BJ (cell line): ENCODE data around the gene ZHX3. TPM values are rescaled to one million over a fixed set of nuclear protein-coding genes. Genes with fewer than 3 reads are reported as not detected.

Experiments
- CTCF ChIA-PET: fragments of 350-600 bp; formaldehyde crosslinking; extraction: SDS; loops from one replicate; lab custom pipeline; 2021; ENCODE audit warnings: antibody characterized with exemption, inconsistent platforms; lab: Yijun Ruan, JAX
- POLR2A ChIA-PET: fragments of 300-600 bp; sonication (Branson Sonifier 250); formaldehyde crosslinking; extraction: SDS; loops from one replicate; lab custom pipeline; 2021; ENCODE audit warnings: antibody characterized with exemption; lab: Charles Lee
- DNase-seq: peaks from one replicate; pipeline ENCODE4 v3.0.0-alpha.2; 2011; ENCODE audit warnings: low read depth
- H3K27me3 ChIP-seq: 2 replicates; pipeline ENCODE4 v1.6.0; 2011; ENCODE audit warnings: low read length; ENCODE audit not compliant: control insufficient read depth, insufficient read depth
- H3K36me3 ChIP-seq: 2 replicates; pipeline ENCODE4 v1.5.1; 2011; ENCODE audit warnings: low read length; ENCODE audit not compliant: control insufficient read depth, insufficient read depth
- H3K4me3 ChIP-seq: 2 replicates; pipeline ENCODE4 v1.5.1; 2011; ENCODE audit warnings: low read depth, mild to moderate bottlenecking, control low read depth, low read length
- polyA plus RNA-seq: library from polyadenylated mRNA; depleted of rRNA; stranded (reverse); fragments of >200 nt; gene quantifications from 2 replicates; pipeline ENCODE4 v1.2.3, GENCODE V29; 2011
- TF ChIP-seq, protein P1 (sequence below): IDR thresholded peaks from 2 replicates; pipeline ENCODE4 v1.5.1; 2011; ENCODE audit warnings: low read depth, mild to moderate bottlenecking, control low read depth, inconsistent platforms, low read length, moderate library complexity; ENCODE audit not compliant: insufficient read depth

ZHX3 gene
- polyA plus RNA-seq, 1 experiment, result 23.9 TPM

DNA sequence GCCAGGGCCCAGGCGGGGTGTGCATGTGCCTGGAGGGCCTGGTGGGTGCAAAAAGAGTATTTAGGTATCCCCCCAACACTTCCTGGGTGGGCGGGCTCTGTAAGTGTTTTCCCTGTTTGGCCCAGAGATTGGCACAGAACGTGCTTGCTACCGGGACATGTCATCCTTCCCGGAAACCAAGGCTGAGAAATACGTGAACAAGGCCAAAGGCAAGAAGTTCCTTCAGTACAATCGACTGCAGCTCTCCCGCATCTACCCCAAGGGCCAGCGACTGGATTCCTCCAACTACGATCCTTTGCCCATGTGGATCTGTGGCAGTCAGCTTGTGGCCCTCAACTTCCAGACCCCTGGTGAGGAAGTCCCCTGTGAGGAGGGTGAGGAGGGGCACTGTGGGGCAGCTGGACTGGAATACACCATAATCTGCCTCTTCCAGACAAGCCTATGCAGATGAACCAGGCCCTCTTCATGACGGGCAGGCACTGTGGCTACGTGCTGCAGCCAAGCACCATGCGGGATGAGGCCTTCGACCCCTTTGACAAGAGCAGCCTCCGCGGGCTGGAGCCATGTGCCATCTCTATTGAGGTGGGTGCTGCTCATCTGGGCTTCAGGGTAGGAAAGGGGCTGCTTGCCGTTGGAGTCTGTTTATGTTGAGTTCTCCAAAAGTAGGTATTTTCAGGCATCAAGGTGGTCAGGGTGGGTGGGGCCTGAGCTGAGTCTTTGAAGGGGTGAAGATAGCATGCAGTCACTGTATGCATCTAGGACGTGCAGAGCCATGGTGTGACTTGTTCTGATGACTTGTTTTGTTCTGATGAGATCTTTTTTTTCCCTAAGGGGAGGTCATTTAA lies 145.0 kb downstream of the ZHX3 start:
- Histone ChIP-seq H3K27me3 (no peaks in the 10 kb centered on the region), H3K4me3 (no peak overlapping the region), H3K36me3 (peaks cover 30% of the 10 kb centered on the region)
- CTCF ChIA-PET, result interaction anchor here (0.6 to 9.7 kb wide), 37 partner anchors 8 to 312 kb away, joined by 3 to 149 read pairs (median 4); partner anchors contain the start of gene LPIN3
- no peak for DNase-seq
- POLR2A ChIA-PET, result interaction anchor here (0.5 kb wide), 1 partner anchor 224 kb away, joined by 4 read pairs; no protein-coding TSS in a partner anchor
- TF ChIP-seq, protein P1, sequence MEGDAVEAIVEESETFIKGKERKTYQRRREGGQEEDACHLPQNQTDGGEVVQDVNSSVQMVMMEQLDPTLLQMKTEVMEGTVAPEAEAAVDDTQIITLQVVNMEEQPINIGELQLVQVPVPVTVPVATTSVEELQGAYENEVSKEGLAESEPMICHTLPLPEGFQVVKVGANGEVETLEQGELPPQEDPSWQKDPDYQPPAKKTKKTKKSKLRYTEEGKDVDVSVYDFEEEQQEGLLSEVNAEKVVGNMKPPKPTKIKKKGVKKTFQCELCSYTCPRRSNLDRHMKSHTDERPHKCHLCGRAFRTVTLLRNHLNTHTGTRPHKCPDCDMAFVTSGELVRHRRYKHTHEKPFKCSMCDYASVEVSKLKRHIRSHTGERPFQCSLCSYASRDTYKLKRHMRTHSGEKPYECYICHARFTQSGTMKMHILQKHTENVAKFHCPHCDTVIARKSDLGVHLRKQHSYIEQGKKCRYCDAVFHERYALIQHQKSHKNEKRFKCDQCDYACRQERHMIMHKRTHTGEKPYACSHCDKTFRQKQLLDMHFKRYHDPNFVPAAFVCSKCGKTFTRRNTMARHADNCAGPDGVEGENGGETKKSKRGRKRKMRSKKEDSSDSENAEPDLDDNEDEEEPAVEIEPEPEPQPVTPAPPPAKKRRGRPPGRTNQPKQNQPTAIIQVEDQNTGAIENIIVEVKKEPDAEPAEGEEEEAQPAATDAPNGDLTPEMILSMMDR, result no peak

DNA sequence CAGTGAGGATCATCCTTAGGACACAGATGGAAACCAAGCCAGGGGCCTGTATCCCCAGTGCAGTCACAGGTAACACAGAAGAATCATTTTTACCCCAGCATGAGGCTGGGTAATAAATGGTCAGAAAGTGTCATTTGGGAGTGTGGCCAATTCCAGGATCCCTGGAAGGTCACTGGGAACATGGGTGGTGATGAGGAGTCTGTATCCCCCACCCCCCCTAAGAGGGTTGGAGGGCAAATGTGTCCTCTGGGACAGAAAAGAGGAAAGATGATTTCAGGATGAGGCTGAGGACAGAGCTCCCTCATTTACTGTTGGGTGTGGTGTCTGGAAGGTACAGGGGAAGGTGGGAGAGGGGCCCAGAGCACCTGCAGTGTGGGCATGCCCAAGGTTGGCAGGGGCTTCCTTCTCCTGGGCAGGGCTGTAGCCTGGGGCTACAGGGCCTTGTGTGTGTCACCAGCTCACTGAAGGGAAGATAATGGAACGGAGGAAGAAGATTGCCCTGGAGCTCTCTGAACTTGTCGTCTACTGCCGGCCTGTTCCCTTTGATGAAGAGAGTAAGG lies 145.7 kb downstream of the ZHX3 start:
- no peak overlapping the region for H3K4me3 ChIP-seq
- no peaks in the 10 kb centered on the region for H3K27me3 ChIP-seq
- ChIA-PET POLR2A (no interaction called here), CTCF (interaction anchor here (1.1 to 9.7 kb wide), 13 partner anchors 13 to 240 kb away, joined by 3 to 149 read pairs (median 8); partner anchors contain the start of gene LPIN3)
- TF ChIP-seq, protein P1, result no peak
- H3K36me3 ChIP-seq, result peaks cover 33% of the 10 kb centered on the region
- DNase-seq, result no peak

DNA sequence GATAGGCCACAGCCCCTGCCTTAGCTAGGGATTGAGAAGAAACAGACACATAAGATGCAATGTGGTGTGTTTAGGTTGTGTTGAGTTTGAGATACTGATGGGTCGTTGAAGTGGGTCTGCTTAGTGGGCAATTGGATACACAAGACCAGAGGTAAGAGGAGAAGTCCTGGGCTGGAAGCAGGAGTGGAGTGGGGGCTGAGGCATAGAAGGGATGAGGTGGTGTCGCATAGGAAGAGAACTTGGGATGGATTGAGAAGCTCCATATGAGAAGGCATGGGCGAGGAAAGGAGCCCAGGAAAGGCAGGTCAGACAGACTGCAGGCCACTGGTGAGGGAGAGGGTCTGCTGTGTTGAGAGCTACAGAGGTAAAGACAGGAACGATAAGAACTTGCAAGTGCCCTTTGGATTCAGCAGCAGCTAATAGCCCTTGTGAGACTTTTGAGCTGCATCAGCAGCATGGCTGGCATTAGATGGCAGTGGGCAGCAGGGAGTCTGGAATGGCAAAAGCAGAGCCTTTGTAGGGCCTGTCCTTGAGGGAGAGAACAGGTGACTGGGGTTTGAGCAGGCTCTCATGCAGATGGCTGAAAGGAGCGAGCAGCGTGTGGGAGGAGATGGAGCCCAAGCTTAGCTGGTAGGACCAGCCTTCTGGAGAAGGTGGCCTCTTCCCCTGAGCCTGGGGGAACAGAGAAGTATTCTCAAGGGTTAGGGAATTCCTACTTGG lies 147.0 kb downstream of the ZHX3 start:
- Histone ChIP-seq H3K27me3 (no peaks in the 10 kb centered on the region), H3K36me3 (peaks cover 43% of the 10 kb centered on the region), H3K4me3 (no peak overlapping the region)
- no peak for DNase-seq
- TF ChIP-seq, protein P1, result no peak
- POLR2A ChIA-PET, result no interaction called here
- CTCF ChIA-PET, result interaction anchor here (0.6 to 9.7 kb wide), 9 partner anchors 10 to 564 kb away, joined by 3 to 149 read pairs (median 3); partner anchors contain the start of gene LPIN3

DNA sequence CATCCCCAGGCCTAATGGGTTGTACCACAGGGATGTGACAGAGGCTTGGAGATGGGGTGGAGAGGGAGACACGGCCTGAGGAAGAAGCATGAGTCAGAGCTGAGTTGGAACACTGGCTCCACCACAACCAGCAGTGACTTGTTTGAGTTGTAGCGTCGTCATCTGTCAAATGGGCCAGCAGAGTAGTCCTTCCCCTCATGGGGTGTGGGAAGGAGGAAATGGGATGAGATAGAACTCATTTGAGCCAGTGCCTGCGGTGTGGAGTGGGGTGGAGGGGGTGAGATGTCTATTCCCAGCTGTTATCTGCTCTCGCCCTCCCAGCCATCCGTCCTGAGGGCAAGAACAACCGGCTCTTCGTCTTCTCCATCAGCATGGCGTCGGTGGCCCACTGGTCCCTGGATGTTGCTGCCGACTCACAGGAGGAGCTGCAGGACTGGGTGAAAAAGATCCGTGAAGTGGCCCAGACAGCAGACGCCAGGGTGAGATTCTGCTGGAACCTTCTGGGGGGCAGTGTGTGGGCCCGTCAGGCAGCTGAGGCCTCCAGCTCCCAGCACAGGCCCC lies 147.7 kb downstream of the ZHX3 start:
- no peak overlapping the region for H3K4me3 ChIP-seq
- CTCF ChIA-PET, result interaction anchor here (1.0 to 9.7 kb wide), 9 partner anchors 9 to 565 kb away, joined by 3 to 149 read pairs (median 3); partner anchors contain the start of gene LPIN3
- POLR2A ChIA-PET, result no interaction called here
- TF ChIP-seq, protein P1, result no peak
- H3K27me3 ChIP-seq, result no peaks in the 10 kb centered on the region
- peaks cover 50% of the 10 kb centered on the region for H3K36me3 ChIP-seq
- DNase-seq, result no peak
